Naive thymus-derived CD8-positive, alpha-beta T cell (primary cell): ENCODE results near the gene SLC10A2. TPM values are rescaled to one million over a fixed set of nuclear protein-coding genes. Genes with fewer than 3 reads are reported as not detected.
"Not testable (repeated sequence)": the region's sequence is repeated elsewhere in the genome, so short reads cannot be mapped to it uniquely, and the experiment has no call there.

ENCODE experiments used
- ATAC-seq, 2 donors: fragments of 150-1000 bp; cut with Tn5 transposase in 1 of 2; sonication (Bioruptor Pico), chemical (Tn5 transposase) in 1 of 2; 1 replicate in 1 of 2; 2 replicates in 1 of 2; pipeline ENCODE4 v1.10.0; 2021; ENCODE audit warnings: mild to moderate bottlenecking in 2 of 2, moderate library complexity in 2 of 2
- POLR2A ChIA-PET: fragments of 350-600 bp; sonication (Branson Sonifier 250); formaldehyde crosslinking; loops from one replicate; lab custom pipeline; 2021; ENCODE audit warnings: antibody characterized with exemption; lab: Charles Lee
- DNase-seq, 10 donors: peaks; one replicate each; pipeline versions ENCODE4 v3.0.0 to v3.0.0-alpha.2; 2020 to 2022
- H3K27ac Mint-ChIP-seq, 10 donors: one replicate each; pipeline ENCODE4 v1.8.0; 2020 to 2022; ENCODE audit warnings: mild to moderate bottlenecking in 10 of 10, mixed read lengths in 10 of 10, moderate library complexity in 4 of 10, inconsistent platforms in 1 of 10
- H3K27me3 Mint-ChIP-seq, 5 donors: one replicate each; pipeline ENCODE4 v1.8.0; 2021 to 2022; ENCODE audit warnings: mixed read lengths in 5 of 5
- H3K36me3 Mint-ChIP-seq, 3 donors: one replicate each; pipeline ENCODE4 v1.8.0; 2020 to 2022; ENCODE audit warnings: mixed read lengths in 3 of 3, mild to moderate bottlenecking in 2 of 3, inconsistent platforms in 1 of 3
- H3K4me1 Mint-ChIP-seq, 4 donors: one replicate each; pipeline ENCODE4 v1.8.0; 2021 to 2022; ENCODE audit warnings: mixed read lengths in 4 of 4
- H3K4me3 Mint-ChIP-seq, 10 donors: one replicate each; pipeline ENCODE4 v1.8.0; 2020 to 2022; ENCODE audit warnings: mild to moderate bottlenecking in 10 of 10, mixed read lengths in 10 of 10, moderate library complexity in 6 of 10, inconsistent platforms in 1 of 10
- H3K9me3 Mint-ChIP-seq, 9 donors: one replicate each; pipeline ENCODE4 v1.8.0; 2020 to 2022; ENCODE audit warnings: mixed read lengths in 9 of 9, mild to moderate bottlenecking in 3 of 9, inconsistent platforms in 1 of 9, moderate library complexity in 1 of 9
- polyA plus RNA-seq, 3 donors: library from polyadenylated mRNA; unstranded; fragments of 300-500 nt; fragmentation: Illumina TruSeq; gene quantifications; one replicate each; pipeline ENCODE4 v1.2.3, GENCODE V29; 2021
- total RNA-seq, 8 experiments: library from RNA in 2 of 8; stranded (reverse) in 2 of 8; gene quantifications; one replicate each; pipeline ENCODE4 v1.2.3 and lab custom pipeline; 2021 to 2026

Gene SLC10A2
- total RNA-seq (not detected), polyA plus RNA-seq (not detected), total RNA-seq (lab: John Stamatoyannopoulos, UW) (0 to 0.09 (median 0) reads per million in 6 experiments)

DNA sequence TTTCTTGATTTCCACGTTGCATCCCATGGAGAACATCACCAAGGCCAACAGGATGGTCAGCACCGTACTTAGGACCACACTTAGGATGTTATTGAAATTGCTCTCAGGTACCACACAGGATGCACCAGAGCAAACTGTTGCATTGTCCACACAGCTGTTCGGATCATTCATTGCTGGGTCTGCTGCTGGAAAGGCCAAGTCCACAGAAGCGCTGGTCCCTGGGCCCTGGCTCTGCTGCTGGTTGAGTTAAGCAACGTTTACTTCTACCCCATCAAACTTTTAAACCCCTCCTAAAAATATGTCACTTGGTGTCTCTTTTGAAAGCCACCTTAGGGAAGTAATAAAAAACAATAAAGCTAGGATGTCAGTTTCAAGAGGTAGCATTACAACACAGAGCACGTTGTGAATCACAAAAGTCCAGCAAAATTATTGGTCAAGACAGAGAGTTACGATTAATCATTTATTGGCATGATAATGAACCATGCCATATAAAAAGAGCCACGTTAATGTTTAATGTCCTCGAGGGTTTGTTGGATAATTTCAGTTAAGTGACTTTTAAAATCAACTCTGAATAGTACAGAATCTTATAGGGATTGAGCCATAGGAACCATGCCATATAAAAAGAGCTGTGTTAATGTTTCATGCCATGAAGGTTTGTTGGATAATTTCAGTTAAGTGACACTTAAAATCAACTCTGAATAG, at the start of gene SLC10A2:
Gene SLC10A2, minus strand, starts transcription at position 339 of the 702 bp plus-strand sequence. Its CDS starts 168 bp downstream, at position 171.
- peaks cover 0 to 25% (median 2%) of the 10 kb centered on the region in 5 donors for H3K27me3 Mint-ChIP-seq
- H3K4me1 Mint-ChIP-seq: no peaks in the 10 kb centered on the region
- no peak within 1 kb of the TSS for H3K27ac Mint-ChIP-seq
- POLR2A ChIA-PET: no interaction called here
- H3K36me3 Mint-ChIP-seq: no peaks in the 10 kb centered on the region
- ATAC-seq (no peak), DNase-seq (no peak)
- H3K4me3 Mint-ChIP-seq: no peak within 1 kb of the TSS
- peaks cover 0 to 13% (median 0%) of the 10 kb centered on the region in 9 donors for H3K9me3 Mint-ChIP-seq

- H3K27me3 Mint-ChIP-seq: peaks cover 0 to 12% (median 3%) of the 10 kb centered on the region in 5 donors
Measured at GRCh38 chr13:103107580-103107979, 41.4 kb upstream of the SLC10A2 start.

DNA sequence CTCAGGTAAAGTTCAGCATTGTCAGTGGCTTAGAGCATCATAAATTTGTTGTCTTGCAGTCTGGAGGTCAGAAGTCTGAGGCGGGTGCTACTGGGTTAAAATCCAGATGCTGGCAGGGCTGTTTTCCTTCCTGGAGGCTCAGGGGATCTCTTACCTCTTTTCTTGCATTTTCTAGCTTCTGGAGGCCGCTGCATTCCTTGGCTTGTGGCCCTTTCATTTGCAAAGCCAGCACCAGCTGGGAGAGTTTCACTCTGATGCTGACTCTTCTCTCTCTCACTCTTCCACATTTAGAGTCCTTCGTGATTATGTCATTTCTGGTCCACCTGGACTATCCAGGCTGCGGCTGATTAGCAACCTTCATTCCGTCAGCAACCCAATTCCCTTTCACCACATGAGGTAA, 38.1 kb upstream of the SLC10A2 start:
- DNase-seq (no peak), ATAC-seq (no peak)
- no peak overlapping the region for H3K4me3 Mint-ChIP-seq
- no peaks in the 10 kb centered on the region for H3K36me3 Mint-ChIP-seq
- no peaks in the 10 kb centered on the region for H3K4me1 Mint-ChIP-seq
- H3K27ac Mint-ChIP-seq: no peak overlapping the region
- no peaks in the 10 kb centered on the region for H3K9me3 Mint-ChIP-seq
- POLR2A ChIA-PET: no interaction called here
- peaks cover 0 to 6% (median 0%) of the 10 kb centered on the region in 5 donors for H3K27me3 Mint-ChIP-seq

More at GRCh38 chr13:103107580-103107979, 41.4 kb upstream of the SLC10A2 start:
- Mint-ChIP-seq H3K4me3 (no peak overlapping the region), H3K36me3 (no peaks in the 10 kb centered on the region), H3K27ac (no peak overlapping the region), H3K9me3 (peaks cover 0 to 2% (median 0%) of the 10 kb centered on the region in 9 donors), H3K4me1 (no peaks in the 10 kb centered on the region)
- ATAC-seq (no peak), DNase-seq (no peak)
- POLR2A ChIA-PET: no interaction called here

DNA sequence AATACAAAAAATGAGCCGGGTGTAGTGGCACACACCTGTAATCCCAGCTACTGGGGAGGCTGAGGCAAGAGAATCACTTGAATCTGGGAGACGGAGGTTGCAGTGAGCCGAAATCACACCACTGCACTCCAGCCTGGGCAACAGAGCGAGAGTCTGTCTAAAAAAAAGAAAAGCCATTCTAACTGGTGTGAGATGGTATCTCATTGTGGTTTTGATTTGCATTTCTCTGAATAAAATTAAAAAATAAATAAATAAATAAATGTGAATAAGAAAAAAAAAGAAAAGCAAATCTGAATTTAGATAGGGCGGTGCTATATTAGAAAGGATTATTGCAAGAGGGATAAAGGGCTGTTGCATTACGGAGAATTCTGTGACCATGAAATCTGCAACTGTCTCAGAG, 37.2 kb upstream of the SLC10A2 start:
- H3K4me3 Mint-ChIP-seq, H3K27me3 Mint-ChIP-seq, H3K9me3 Mint-ChIP-seq, H3K27ac Mint-ChIP-seq, H3K4me1 Mint-ChIP-seq, DNase-seq, POLR2A ChIA-PET, ATAC-seq, H3K36me3 Mint-ChIP-seq: not testable (repeated sequence)

GRCh38 chr13:103102482-103102881, 36.3 kb upstream of the SLC10A2 start:
- H3K27ac Mint-ChIP-seq: no peak overlapping the region
- DNase-seq (no peak), ATAC-seq (no peak)
- H3K4me3 Mint-ChIP-seq: no peak overlapping the region
- no peaks in the 10 kb centered on the region for H3K4me1 Mint-ChIP-seq
- H3K9me3 Mint-ChIP-seq: no peaks in the 10 kb centered on the region
- no peaks in the 10 kb centered on the region for H3K36me3 Mint-ChIP-seq
- H3K27me3 Mint-ChIP-seq: peaks cover 0 to 7% (median under 1%) of the 10 kb centered on the region in 5 donors
- POLR2A ChIA-PET: no interaction called here

GRCh38 chr13:103101901-103102300, 35.7 kb upstream of the SLC10A2 start:
- ATAC-seq (no peak), DNase-seq (no peak)
- no peaks in the 10 kb centered on the region for H3K36me3 Mint-ChIP-seq
- no peaks in the 10 kb centered on the region for H3K4me1 Mint-ChIP-seq
- POLR2A ChIA-PET: no interaction called here
- no peak overlapping the region for H3K27ac Mint-ChIP-seq
- H3K27me3 Mint-ChIP-seq: peaks cover 0 to 7% (median 2%) of the 10 kb centered on the region in 5 donors
- no peaks in the 10 kb centered on the region for H3K9me3 Mint-ChIP-seq
- H3K4me3 Mint-ChIP-seq: no peak overlapping the region

GRCh38 chr13:103101500-103101899, 35.3 kb upstream of the SLC10A2 start:
- POLR2A ChIA-PET: no interaction called here
- no peaks in the 10 kb centered on the region for H3K36me3 Mint-ChIP-seq
- no peak for DNase-seq
- no peak for ATAC-seq
- H3K4me3 Mint-ChIP-seq: no peak overlapping the region
- H3K27me3 Mint-ChIP-seq: peaks cover 0 to 7% (median 2%) of the 10 kb centered on the region in 5 donors
- H3K9me3 Mint-ChIP-seq: no peaks in the 10 kb centered on the region
- no peaks in the 10 kb centered on the region for H3K4me1 Mint-ChIP-seq
- no peak overlapping the region for H3K27ac Mint-ChIP-seq

DNA sequence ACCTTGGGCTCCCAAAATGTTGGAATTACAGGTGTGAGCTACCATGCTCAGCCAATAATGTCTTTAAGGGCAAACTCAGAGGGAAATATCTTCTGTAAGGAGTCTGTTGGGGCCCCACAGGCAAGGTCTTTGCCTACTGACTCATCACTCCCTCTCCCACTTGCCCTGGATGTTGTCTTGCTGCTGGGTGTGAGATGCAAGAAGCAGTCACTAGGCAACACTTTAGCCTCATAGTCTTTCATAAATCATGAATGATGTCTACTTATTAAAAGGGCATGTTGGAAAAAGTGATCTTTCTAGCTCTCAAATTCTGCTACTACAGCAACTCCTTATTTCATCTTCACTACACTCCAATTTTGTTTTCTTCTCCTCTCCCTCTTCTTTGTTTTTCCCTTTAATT, 34.6 kb upstream of the SLC10A2 start:
- no peaks in the 10 kb centered on the region for H3K4me1 Mint-ChIP-seq
- DNase-seq (no peak), ATAC-seq (no peak)
- no peaks in the 10 kb centered on the region for H3K36me3 Mint-ChIP-seq
- POLR2A ChIA-PET: no interaction called here
- H3K4me3 Mint-ChIP-seq: no peak overlapping the region
- peaks cover 0 to 3% (median 0%) of the 10 kb centered on the region in 9 donors for H3K9me3 Mint-ChIP-seq
- no peak overlapping the region for H3K27ac Mint-ChIP-seq
- H3K27me3 Mint-ChIP-seq: peaks cover 0 to 7% (median 2%) of the 10 kb centered on the region in 5 donors

DNA sequence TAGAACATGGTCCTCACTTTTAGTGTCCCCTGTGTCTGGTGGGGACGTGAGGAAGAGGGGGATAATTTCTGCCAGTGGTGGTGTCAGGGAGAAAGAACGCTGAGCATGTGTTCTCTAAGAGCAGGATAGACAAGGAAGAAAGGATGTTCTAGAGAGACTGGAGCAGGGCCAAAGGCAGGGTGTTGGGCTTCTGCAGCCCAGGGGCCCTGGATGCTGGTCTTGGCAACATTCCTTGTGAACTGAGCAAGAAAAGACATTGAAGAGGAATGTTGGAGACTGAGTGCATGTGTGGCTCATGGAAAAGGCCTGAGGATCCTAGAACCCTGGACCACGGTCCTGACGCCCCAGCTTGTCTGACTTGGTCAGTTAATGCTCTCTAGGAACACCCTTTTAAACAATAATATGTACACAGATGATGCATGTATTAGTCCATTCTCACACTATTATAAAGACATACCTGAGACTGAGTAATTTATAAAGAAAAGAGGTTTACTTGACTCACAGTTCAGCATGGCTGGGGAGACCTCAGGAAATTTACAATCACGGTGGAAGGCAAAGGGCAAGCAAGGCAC, 33.6 kb upstream of the SLC10A2 start:
- H3K4me1 Mint-ChIP-seq: no peaks in the 10 kb centered on the region
- H3K27me3 Mint-ChIP-seq: peaks cover 0 to 7% (median 2%) of the 10 kb centered on the region in 5 donors
- POLR2A ChIA-PET: no interaction called here
- no peak for ATAC-seq
- peaks cover 0 to 5% (median under 1%) of the 10 kb centered on the region in 9 donors for H3K9me3 Mint-ChIP-seq
- H3K4me3 Mint-ChIP-seq: no peak overlapping the region
- no peak overlapping the region for H3K27ac Mint-ChIP-seq
- no peak for DNase-seq
- no peaks in the 10 kb centered on the region for H3K36me3 Mint-ChIP-seq

DNA sequence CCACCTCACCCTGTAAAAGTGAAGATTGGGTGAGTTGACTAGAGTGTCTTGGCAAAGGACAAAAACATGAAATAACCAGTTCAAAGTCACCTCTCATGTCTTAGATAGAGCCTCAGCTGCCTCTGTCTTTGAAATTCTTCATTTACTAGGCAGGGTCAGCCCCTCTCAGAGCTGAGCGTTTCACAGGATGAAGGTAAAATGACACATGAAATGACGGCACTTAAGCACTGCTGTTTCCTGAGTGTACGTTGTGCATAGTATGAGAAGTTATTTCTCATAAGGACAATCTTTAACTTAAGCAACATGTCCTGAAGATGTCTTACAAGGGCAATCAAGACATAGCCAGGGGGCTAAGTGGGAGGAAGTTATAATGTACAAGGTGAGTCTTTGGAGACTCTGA, 32.3 kb upstream of the SLC10A2 start:
- Mint-ChIP-seq H3K9me3 (peaks cover 0 to 18% (median 10%) of the 10 kb centered on the region in 9 donors), H3K27ac (no peak overlapping the region), H3K27me3 (peaks cover 0 to 7% (median 4%) of the 10 kb centered on the region in 5 donors), H3K4me3 (no peak overlapping the region), H3K4me1 (no peaks in the 10 kb centered on the region), H3K36me3 (peaks cover 0 to 6% (median 0%) of the 10 kb centered on the region in 3 donors)
- DNase-seq (no peak), ATAC-seq (no peak)
- POLR2A ChIA-PET: no interaction called here

DNA sequence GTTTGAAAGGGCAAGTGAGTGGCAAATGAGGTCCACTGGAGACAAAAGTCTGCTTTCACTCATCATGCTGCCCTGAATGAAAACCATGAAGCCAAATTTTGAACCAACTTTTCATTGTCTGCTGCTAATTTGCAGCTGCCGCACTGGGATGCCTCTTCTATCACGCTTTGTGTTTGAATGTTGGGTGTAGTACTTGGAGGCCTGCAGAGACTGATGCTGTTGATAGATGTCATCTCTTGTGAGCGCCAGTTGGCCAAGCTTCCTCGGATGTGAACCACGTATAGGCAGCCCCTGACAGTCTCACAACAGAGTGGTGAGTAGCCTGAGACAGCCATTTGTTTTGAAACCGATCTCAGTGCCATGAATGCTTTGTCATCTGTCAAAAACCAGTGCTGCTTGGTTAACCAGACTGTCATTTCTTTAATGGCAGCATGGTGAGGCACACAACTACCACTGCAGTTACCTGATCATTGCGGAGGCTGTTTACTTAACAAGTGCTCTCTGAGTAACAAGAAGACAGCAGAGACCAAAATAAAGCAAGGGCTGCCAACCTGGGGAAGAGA, 31.2 kb upstream of the SLC10A2 start:
- no peak overlapping the region for H3K27ac Mint-ChIP-seq
- peaks cover 0 to 13% (median 0%) of the 10 kb centered on the region in 3 donors for H3K36me3 Mint-ChIP-seq
- no peak overlapping the region for H3K4me3 Mint-ChIP-seq

GRCh38 chr13:103093649-103094048, 27.4 kb upstream of the SLC10A2 start:
- POLR2A ChIA-PET, H3K27ac Mint-ChIP-seq, H3K27me3 Mint-ChIP-seq, DNase-seq, H3K4me1 Mint-ChIP-seq, H3K4me3 Mint-ChIP-seq, ATAC-seq: not testable (repeated sequence)
- peaks cover 0 to 20% (median 0%) of the 10 kb centered on the region in 3 donors for H3K36me3 Mint-ChIP-seq
- H3K9me3 Mint-ChIP-seq: peaks cover 0 to 44% (median 24%) of the 10 kb centered on the region in 9 donors

More for the DNA sequence above, 31.2 kb upstream of the SLC10A2 start:
- Mint-ChIP-seq H3K4me1 (no peaks in the 10 kb centered on the region), H3K27me3 (peaks cover 0 to 7% (median 4%) of the 10 kb centered on the region in 5 donors), H3K9me3 (peaks cover 0 to 28% (median 15%) of the 10 kb centered on the region in 9 donors)
- ATAC-seq: no peak
- POLR2A ChIA-PET: no interaction called here
- no peak for DNase-seq

DNA sequence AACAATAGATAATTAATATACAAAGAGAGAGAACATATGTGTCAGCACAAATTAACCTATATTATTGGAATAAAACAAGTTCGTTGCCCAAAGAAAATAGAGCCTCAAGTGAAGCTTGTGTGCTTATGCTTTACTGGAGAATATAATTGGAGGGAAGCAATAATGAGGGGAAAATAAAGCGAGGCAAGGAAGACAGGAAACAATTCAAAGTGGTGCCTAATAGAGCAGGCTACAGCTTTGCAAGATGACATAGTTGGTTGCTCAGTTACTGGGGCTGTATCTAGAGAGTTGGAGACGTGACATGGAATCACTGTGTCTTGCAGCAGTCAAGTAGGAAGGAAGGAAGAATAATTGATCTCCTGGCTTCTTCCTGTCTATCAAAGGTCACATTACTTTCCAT, 21.1 kb upstream of the SLC10A2 start:
- H3K27ac Mint-ChIP-seq: no peak overlapping the region
- H3K9me3 Mint-ChIP-seq: peaks cover 0 to 21% (median 10%) of the 10 kb centered on the region in 9 donors
- H3K4me3 Mint-ChIP-seq: no peak overlapping the region
- POLR2A ChIA-PET: no interaction called here
- H3K27me3 Mint-ChIP-seq: peaks cover 0 to 5% (median 2%) of the 10 kb centered on the region in 5 donors
- H3K4me1 Mint-ChIP-seq: no peaks in the 10 kb centered on the region
- peaks cover 0 to 6% (median 0%) of the 10 kb centered on the region in 3 donors for H3K36me3 Mint-ChIP-seq
- ATAC-seq (no peak), DNase-seq (no peak)
